HG03280 (cell line): ENCODE data around the gene PHLPP1.
"Not testable (repeated sequence)": the region's sequence is repeated elsewhere in the genome, so short reads cannot be mapped to it uniquely, and the experiment has no call there.

Experiments
- ATAC-seq: cut with Tn5 transposase; IDR thresholded peaks from one replicate; pipeline ENCODE4 v1.9.1; 2021; ENCODE audit warnings: mild to moderate bottlenecking, moderate library complexity; ENCODE audit not compliant: unreplicated experiment

The PHLPP1 gene

GRCh38 chr18:62880673-62881364 lies 165.5 kb downstream of the PHLPP1 start:
- no peak for ATAC-seq

GRCh38 chr18:62881509-62882016 lies 166.2 kb downstream of the PHLPP1 start:
- no peak for ATAC-seq

GRCh38 chr18:62883937-62884735 lies 168.8 kb downstream of the PHLPP1 start:
- ATAC-seq, result no peak

GRCh38 chr18:62885804-62886203 lies 170.5 kb downstream of the PHLPP1 start:
- no peak for ATAC-seq

GRCh38 chr18:62894681-62895390 lies 179.5 kb downstream of the PHLPP1 start:
- ATAC-seq, result no peak

GRCh38 chr18:62897153-62897552 lies 181.8 kb downstream of the PHLPP1 start:
- ATAC-seq, result no peak

GRCh38 chr18:62898359-62898758 lies 183.0 kb downstream of the PHLPP1 start:
- ATAC-seq, result no peak

- ATAC-seq, result no peak
These were observed 184.2 kb downstream of the PHLPP1 start for GRCh38 chr18:62899534-62899933.

- ATAC-seq, result no peak
These were observed 185.0 kb downstream of the PHLPP1 start for GRCh38 chr18:62900132-62900883.

- no peak for ATAC-seq
These were observed 187.4 kb downstream of the PHLPP1 start for GRCh38 chr18:62902776-62903175.

- ATAC-seq, result no peak
These were observed 189.3 kb downstream of the PHLPP1 start for GRCh38 chr18:62904396-62905285.

- no peak for ATAC-seq
These were observed 197.5 kb downstream of the PHLPP1 start for GRCh38 chr18:62912885-62913284.

- ATAC-seq, result not testable (repeated sequence)
These were observed 198.5 kb downstream of the PHLPP1 start for GRCh38 chr18:62913824-62914223.

- no peak for ATAC-seq
These were observed 199.6 kb downstream of the PHLPP1 start for GRCh38 chr18:62914871-62915392.

GRCh38 chr18:62918361-62918760 lies 203.0 kb downstream of the PHLPP1 start:
- no peak for ATAC-seq

GRCh38 chr18:62919109-62919838 lies 203.9 kb downstream of the PHLPP1 start:
- no peak for ATAC-seq

- ATAC-seq, result no peak
These were observed 209.8 kb downstream of the PHLPP1 start for GRCh38 chr18:62925031-62925688.

- no peak for ATAC-seq
These were observed 213.0 kb downstream of the PHLPP1 start for GRCh38 chr18:62928326-62928725.
